Measurements from ENCODE around the gene TFEC.
"Not testable (repeated sequence)": the region's sequence is repeated elsewhere in the genome, so short reads cannot be mapped to it uniquely, and the experiment has no call there.

The TFEC gene

GRCh38 chr7:116030651-116031276 lies at the start of gene TFEC:
Gene TFEC (minus strand): TSS chr7:116030763. CDS start chr7:115984441, 46,322 bp downstream.
- DNase-seq (ENCODE audit: low read depth, low spot score): no peak

- DNase-seq (ENCODE audit: low read depth, low spot score): no peak
These were observed 45.0 kb upstream of the TFEC start for GRCh38 chr7:116075351-116076145.

GRCh38 chr7:116071629-116072028 lies 41.1 kb upstream of the TFEC start:
- no peak for DNase-seq (ENCODE audit: low read depth, low spot score)

- no peak for DNase-seq (ENCODE audit: low read depth, low spot score)
These were observed 33.6 kb upstream of the TFEC start for GRCh38 chr7:116064179-116064578.

GRCh38 chr7:116062666-116063065 lies 32.1 kb upstream of the TFEC start:
- no peak for DNase-seq (ENCODE audit: low read depth, low spot score)

GRCh38 chr7:116052006-116052405 lies 21.4 kb upstream of the TFEC start:
- no peak for DNase-seq (ENCODE audit: low read depth, low spot score)

- DNase-seq (ENCODE audit: low read depth, low spot score): not testable (repeated sequence)
These were observed 16.7 kb upstream of the TFEC start for GRCh38 chr7:116047261-116047660.

GRCh38 chr7:116045532-116045931 lies 15.0 kb upstream of the TFEC start:
- no peak for DNase-seq (ENCODE audit: low read depth, low spot score)

- DNase-seq (ENCODE audit: low read depth, low spot score): no peak
These were observed 11.1 kb upstream of the TFEC start for GRCh38 chr7:116041615-116042014.

GRCh38 chr7:116037401-116037800 lies 6.8 kb upstream of the TFEC start:
- DNase-seq (ENCODE audit: low read depth, low spot score): no peak

GRCh38 chr7:116034411-116034810 lies 3.8 kb upstream of the TFEC start:
- no peak for DNase-seq (ENCODE audit: low read depth, low spot score)

- no peak for DNase-seq (ENCODE audit: low read depth, low spot score)
These were observed 2.3 kb upstream of the TFEC start for GRCh38 chr7:116032886-116033285.

- no peak for DNase-seq (ENCODE audit: low read depth, low spot score)
These were observed 1.8 kb downstream of the TFEC start for GRCh38 chr7:116028787-116029186.

GRCh38 chr7:116027786-116028185 lies 2.8 kb downstream of the TFEC start:
- DNase-seq (ENCODE audit: low read depth, low spot score): no peak

GRCh38 chr7:116024826-116025809 lies 5.4 kb downstream of the TFEC start:
- no peak for DNase-seq (ENCODE audit: low read depth, low spot score)

- DNase-seq (ENCODE audit: low read depth, low spot score): no peak
These were observed 9.3 kb downstream of the TFEC start for GRCh38 chr7:116021237-116021636.

- DNase-seq (ENCODE audit: low read depth, low spot score): no peak
These were observed 11.8 kb downstream of the TFEC start for GRCh38 chr7:116018731-116019130.

GRCh38 chr7:116013675-116014074 lies 16.9 kb downstream of the TFEC start:
- DNase-seq (ENCODE audit: low read depth, low spot score): no peak

- no peak for DNase-seq (ENCODE audit: low read depth, low spot score)
These were observed 19.0 kb downstream of the TFEC start for GRCh38 chr7:116011584-116011983.

GRCh38 chr7:116004762-116005161 lies 25.8 kb downstream of the TFEC start:
- DNase-seq (ENCODE audit: low read depth, low spot score): not testable (repeated sequence)

- DNase-seq (ENCODE audit: low read depth, low spot score): no peak
These were observed 33.3 kb downstream of the TFEC start for GRCh38 chr7:115997221-115997620.

- DNase-seq (ENCODE audit: low read depth, low spot score): no peak
These were observed 34.9 kb downstream of the TFEC start for GRCh38 chr7:115995701-115996100.
